HG02798 (cell line): Measurements from ENCODE around the gene NSUN6.
A peak's percentile ranks its signal among the peaks of the same experiment; 100 is the strongest.
"Not testable (repeated sequence)": the region's sequence is repeated elsewhere in the genome, so short reads cannot be mapped to it uniquely, and the experiment has no call there.

Source experiments
- ATAC-seq: cut with Tn5 transposase; IDR thresholded peaks from one replicate; pipeline ENCODE4 v1.9.1; 2021; ENCODE audit warnings: mild to moderate bottlenecking; ENCODE audit not compliant: unreplicated experiment, poor library complexity

Gene NSUN6

GRCh38 chr10:18659819-18660535 lies 8.6 kb upstream of the NSUN6 start:
- peak; percentile 19 for ATAC-seq

- peak; percentile 90 for ATAC-seq
Measured at GRCh38 chr10:18659125-18659818, 7.9 kb upstream of the NSUN6 start, which contains the start of gene ARL5B. Gene ARL5B, plus strand, starts transcription at chr10:18659431. Its CDS starts 207 bp downstream, at chr10:18659638.

- no peak for ATAC-seq
Measured at GRCh38 chr10:18658271-18659124, 7.1 kb upstream of the NSUN6 start.

GRCh38 chr10:18656724-18657123 lies 5.3 kb upstream of the NSUN6 start:
- no peak for ATAC-seq

- ATAC-seq = no peak
Measured at GRCh38 chr10:18653112-18653511, 1.7 kb upstream of the NSUN6 start.

GRCh38 chr10:18650404-18650997 lies 886 bp downstream of the NSUN6 start:
- no peak for ATAC-seq

- no peak for ATAC-seq
Measured at GRCh38 chr10:18649364-18649959, 1.9 kb downstream of the NSUN6 start.

GRCh38 chr10:18647945-18648344 lies 3.4 kb downstream of the NSUN6 start:
- no peak for ATAC-seq

- ATAC-seq = no peak
Measured at GRCh38 chr10:18647151-18647550, 4.2 kb downstream of the NSUN6 start.

GRCh38 chr10:18639719-18640118 lies 11.7 kb downstream of the NSUN6 start:
- not testable (repeated sequence) for ATAC-seq

- ATAC-seq = not testable (repeated sequence)
Measured at GRCh38 chr10:18637400-18637799, 14.0 kb downstream of the NSUN6 start.

- ATAC-seq = no peak
Measured at GRCh38 chr10:18635995-18636394, 15.4 kb downstream of the NSUN6 start.

- not testable (repeated sequence) for ATAC-seq
Measured at GRCh38 chr10:18632500-18632899, 18.9 kb downstream of the NSUN6 start.

GRCh38 chr10:18627452-18628018 lies 23.9 kb downstream of the NSUN6 start:
- ATAC-seq = not testable (repeated sequence)

GRCh38 chr10:18625886-18626285 lies 25.5 kb downstream of the NSUN6 start:
- no peak for ATAC-seq

GRCh38 chr10:18623671-18624070 lies 27.7 kb downstream of the NSUN6 start:
- ATAC-seq = not testable (repeated sequence)

GRCh38 chr10:18620856-18621255 lies 30.5 kb downstream of the NSUN6 start:
- no peak for ATAC-seq

GRCh38 chr10:18619016-18619415 lies 32.4 kb downstream of the NSUN6 start:
- no peak for ATAC-seq

- ATAC-seq = no peak
Measured at GRCh38 chr10:18616337-18616736, 35.0 kb downstream of the NSUN6 start.

GRCh38 chr10:18615618-18616017 lies 35.8 kb downstream of the NSUN6 start:
- no peak for ATAC-seq
